HCT116 (cell line): ENCODE data around the gene MACF1. TPM values are rescaled to one million over a fixed set of nuclear protein-coding genes. Genes with fewer than 3 reads are reported as not detected.

ENCODE experiments used
- ATAC-seq: fragments of 200-7000 bp; cut with Tn5 transposase; 2 replicates; pipeline ENCODE4 v1.9.1; 2020; ENCODE audit warnings: mild to moderate bottlenecking, moderate library complexity
- BruUV-seq: library from RNA; stranded (reverse); fragments of 400-500 nt; replicated peaks from 2 replicates; lab custom pipeline; 2021; lab: Mats Ljungman, UMichigan
- CTCF ChIA-PET: fragments of 300-600 bp; sonication (Branson Sonifier 250); formaldehyde crosslinking; loops from one replicate; lab custom pipeline; 2021; ENCODE audit warnings: antibody characterized with exemption; lab: Charles Lee
- POLR2A ChIA-PET: fragments of 300-600, 350-600 bp; sonication (Branson Sonifier 250); formaldehyde crosslinking; loops from one replicate; lab custom pipeline; 2021; ENCODE audit warnings: antibody characterized with exemption; lab: Charles Lee
- RAD21 ChIA-PET, 2 experiments: fragments of 300-600 bp; sonication (Branson Sonifier 250); formaldehyde crosslinking; loops; one replicate each; lab custom pipeline; 2023; ENCODE audit warnings: low total read pairs in 2 of 2; ENCODE audit not compliant: uncharacterized antibody in 2 of 2, unreplicated experiment in 2 of 2, low non-redundant PET in 1 of 2; lab: Charles Lee
- DNase-seq: peaks from one replicate; pipeline ENCODE4 v3.0.0-alpha.2; 2010; ENCODE audit warnings: low read depth, low spot score
- H2AFZ ChIP-seq: fragments of 200-600 bp; shearing (Covaris generic), sonication (generic); 2 replicates; pipeline ENCODE4 v1.6.1; 2017; ENCODE audit warnings: low read depth, mixed run types, mixed read lengths, antibody characterized with exemption, low read length; ENCODE audit not compliant: poor library complexity, severe bottlenecking
- H3K27ac ChIP-seq: 2 replicates; pipeline ENCODE4 v1.5.1; 2012; ENCODE audit warnings: low read depth, low read length
- H3K27me3 ChIP-seq: fragments of 200-600 bp; sonication (generic); 2 replicates; pipeline ENCODE4 v1.6.1; 2016; ENCODE audit warnings: mixed run types, low read length, mixed read lengths; ENCODE audit not compliant: insufficient read depth
- H3K36me3 ChIP-seq, 2 experiments: fragments of 200-500 bp in 1 of 2; fragments of 200-600 bp in 1 of 2; sonication (Bioruptor generic) in 1 of 2; sonication (generic) in 1 of 2; 2 replicates each; pipeline versions ENCODE4 v1.5.1 to v1.6.1; 2014 to 2016; ENCODE audit warnings: low read length in 2 of 2, inconsistent platforms in 1 of 2, mixed read lengths in 1 of 2, mixed run types in 1 of 2; ENCODE audit not compliant: insufficient read depth in 2 of 2, control insufficient read depth in 1 of 2
- H3K4me1 ChIP-seq, 2 experiments: fragments of 200-600 bp in 1 of 2; sonication (generic) in 1 of 2; 2 replicates each; pipeline versions ENCODE4 v1.5.1 to v1.6.1; 2012 to 2017; ENCODE audit warnings: low read length in 2 of 2, inconsistent platforms in 1 of 2, mild to moderate bottlenecking in 1 of 2, mixed read lengths in 1 of 2, mixed run types in 1 of 2, moderate library complexity in 1 of 2; ENCODE audit not compliant: insufficient read depth in 2 of 2, control insufficient read depth in 1 of 2
- H3K4me2 ChIP-seq: fragments of 200-600 bp; sonication (generic); 2 replicates; pipeline ENCODE4 v1.6.1; 2017; ENCODE audit warnings: mixed run types, low read length, mixed read lengths
- H3K4me3 ChIP-seq, 2 experiments: fragments of 200-600 bp in 1 of 2; sonication (generic) in 1 of 2; replicated peaks in 1 of 2; 2 replicates each; pipeline ENCODE4 v1.5.1; 2011 to 2016; ENCODE audit warnings: low read length in 2 of 2, control low read depth in 1 of 2, low read depth in 1 of 2, mild to moderate bottlenecking in 1 of 2, mixed read lengths in 1 of 2, mixed run types in 1 of 2
- H3K79me2 ChIP-seq: fragments of 200-600 bp; sonication (generic); 2 replicates; pipeline ENCODE4 v1.6.1; 2017; ENCODE audit warnings: mild to moderate bottlenecking, mixed run types, low read length, moderate library complexity, mixed read lengths; ENCODE audit not compliant: insufficient read depth
- H3K9ac ChIP-seq: fragments of 200-600 bp; sonication (generic); 2 replicates; pipeline ENCODE4 v1.6.1; 2016; ENCODE audit warnings: low read length, mixed read lengths
- H3K9me2 ChIP-seq: fragments of 200-600 bp; sonication (generic), shearing (Covaris generic); 2 replicates; pipeline ENCODE4 v1.6.1; 2017; ENCODE audit warnings: mixed run types, mild to moderate bottlenecking, moderate library complexity; ENCODE audit not compliant: insufficient read depth
- H3K9me3 ChIP-seq, 2 experiments: fragments of 200-500 bp in 1 of 2; fragments of 200-600 bp in 1 of 2; sonication (Bioruptor generic) in 1 of 2; sonication (generic) in 1 of 2; 2 replicates each; pipeline ENCODE4 v1.6.1; 2014 to 2017; ENCODE audit warnings: low read length in 2 of 2, mixed read lengths in 2 of 2, inconsistent platforms in 1 of 2, low read depth in 1 of 2, mild to moderate bottlenecking in 1 of 2, mixed run types in 1 of 2, moderate library complexity in 1 of 2; ENCODE audit not compliant: control insufficient read depth in 1 of 2, insufficient read depth in 1 of 2
- H4K20me1 ChIP-seq: fragments of 200-600 bp; sonication (generic), shearing (Covaris generic); 2 replicates; pipeline ENCODE4 v1.6.1; 2017; ENCODE audit warnings: mixed run types, mild to moderate bottlenecking, moderate library complexity; ENCODE audit not compliant: insufficient read depth
- CEBPB ChIP-seq: IDR thresholded peaks from 2 replicates; pipeline ENCODE4 v1.6.1; 2012; ENCODE audit warnings: low read depth
- FOSL1 ChIP-seq: IDR thresholded peaks from 2 replicates; pipeline ENCODE4 v1.6.1; 2012; ENCODE audit warnings: low read depth
- TCF7L2 ChIP-seq: IDR thresholded peaks from 2 replicates; pipeline ENCODE4 v1.7.0; 2011; ENCODE audit warnings: borderline replicate concordance, inconsistent platforms; ENCODE audit not compliant: insufficient read depth, insufficient read length; ENCODE audit errors: extremely low read depth
- intact Hi-C: fragments of 100-400 bp; cut with micrococcal nuclease; formaldehyde crosslinking; loops from 2 replicates; pipeline ENCODE4 v1.10.0; 2022
- total RNA-seq: library from RNA; stranded (reverse); gene quantifications from one replicate; pipeline ENCODE4 v1.2.1, GENCODE V29; 2021; ENCODE audit not compliant: unreplicated experiment

Gene MACF1
- total RNA-seq, 1 experiment from 2014 or later = 146 TPM

DNA sequence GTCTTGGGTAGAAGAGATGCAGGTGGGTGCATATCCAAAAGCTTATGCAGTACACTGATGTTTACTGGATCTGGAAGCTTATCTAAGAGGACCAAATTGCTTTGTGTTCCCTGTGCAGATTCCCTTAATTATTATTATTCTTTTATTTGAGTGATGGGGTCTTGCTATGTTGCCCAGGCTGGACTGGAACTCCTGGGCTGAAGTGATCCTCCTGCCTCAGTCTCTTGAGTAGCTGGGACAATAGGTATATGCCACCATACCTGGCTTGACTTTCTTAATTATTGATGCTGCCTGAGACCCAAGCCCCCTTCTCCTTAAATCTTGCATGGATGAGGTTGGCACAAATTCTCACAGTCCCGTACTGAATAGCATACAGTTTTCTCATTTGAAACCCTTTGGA is 83.0 kb downstream of the MACF1 start:
- no peak for ATAC-seq
- no TSS peak for BruUV-seq
- ChIA-PET RAD21 (no interaction called here), CTCF (no interaction called here), POLR2A (no interaction called here)
- intact Hi-C loops = loop anchor here (5.0 kb wide), 1 partner anchor 75 kb away; no protein-coding TSS in a partner anchor
- H3K4me1 ChIP-seq = no peaks in the 10 kb centered on the region
- no peak overlapping the region for H3K27ac ChIP-seq
- no peaks in the 10 kb centered on the region for H3K79me2 ChIP-seq
- no peak for DNase-seq
- H4K20me1 ChIP-seq = no peaks in the 10 kb centered on the region
- no peak overlapping the region for H2AFZ ChIP-seq
- TF ChIP-seq CEBPB = no peak
- H3K9me2 ChIP-seq = no peaks in the 10 kb centered on the region
- peaks cover 4 to 7% of the 10 kb centered on the region in 2 experiments; a peak in 2 of 4 replicates for H3K36me3 ChIP-seq
- H3K4me2 ChIP-seq = no peak overlapping the region
- H3K9me3 ChIP-seq = no peaks in the 10 kb centered on the region
- no peaks in the 10 kb centered on the region for H3K27me3 ChIP-seq
- no peak overlapping the region for H3K9ac ChIP-seq
- no peak overlapping the region for H3K4me3 ChIP-seq

DNA sequence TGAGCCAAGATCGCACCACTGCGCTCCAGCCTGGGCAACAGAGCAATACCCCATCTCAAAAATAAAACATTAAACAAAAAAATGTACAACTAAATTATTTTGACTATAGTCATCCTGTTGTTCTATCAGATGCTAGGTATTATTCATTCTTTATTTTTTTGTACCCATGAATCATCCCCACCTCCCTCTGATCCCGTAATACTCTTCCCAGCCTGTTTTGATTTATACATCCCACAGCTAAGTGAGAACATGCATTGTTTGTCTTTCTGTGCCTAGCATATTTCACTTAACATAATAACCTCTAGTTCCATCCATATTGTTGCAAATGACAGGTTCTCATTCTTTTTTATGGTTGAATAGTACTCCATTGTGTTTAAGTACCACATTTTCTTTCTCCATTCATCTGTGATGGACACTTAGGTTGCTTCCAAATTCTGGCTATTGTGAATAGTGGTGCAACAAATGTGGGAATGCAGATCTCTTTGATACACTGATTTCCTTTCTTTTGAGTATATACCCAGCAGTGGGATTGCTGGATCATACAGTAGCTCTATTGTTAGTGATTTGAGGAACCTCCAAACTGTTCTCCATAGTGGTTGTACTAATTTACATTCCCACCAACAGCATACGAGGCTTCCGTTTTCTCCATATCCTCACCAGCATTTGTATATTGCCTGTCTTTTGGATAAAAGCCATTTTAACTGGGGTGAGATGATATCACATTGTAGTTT is 84.4 kb downstream of the MACF1 start:
- Histone ChIP-seq H3K9me3 (no peaks in the 10 kb centered on the region), H3K9ac (no peak overlapping the region), H4K20me1 (no peaks in the 10 kb centered on the region), H2AFZ (no peak overlapping the region), H3K4me2 (no peak overlapping the region), H3K27ac (no peak overlapping the region), H3K36me3 (peaks cover 4 to 7% of the 10 kb centered on the region in 2 experiments; a peak in 2 of 4 replicates), H3K79me2 (no peaks in the 10 kb centered on the region), H3K9me2 (no peaks in the 10 kb centered on the region), H3K27me3 (no peaks in the 10 kb centered on the region), H3K4me1 (no peaks in the 10 kb centered on the region), H3K4me3 (no peak overlapping the region)
- ATAC-seq = no peak
- BruUV-seq = no TSS peak
- RAD21 ChIA-PET = no interaction called here
- POLR2A ChIA-PET = no interaction called here
- CTCF ChIA-PET = no interaction called here
- intact Hi-C loops = loop anchor here (5.0 kb wide), 1 partner anchor 73 kb away; no protein-coding TSS in a partner anchor
- DNase-seq = no peak
- TF ChIP-seq TCF7L2 (no peak), FOSL1 (no peak)
